TTC549 (cell line): ENCODE results near the gene PPM1L.
A peak's percentile ranks its signal among the peaks of the same experiment; 100 is the strongest.
"Not testable (repeated sequence)": the region's sequence is repeated elsewhere in the genome, so short reads cannot be mapped to it uniquely, and the experiment has no call there.

Experiments used
- FAIRE-seq: peaks from 2 replicates; lab custom pipeline; 2012; peaks lifted over from hg19 to GRCh38; lab: Jason Lieb, UNC

The PPM1L gene

GRCh38 chr3:160935413-160936095 lies 179.5 kb downstream of the PPM1L start:
- FAIRE-seq: no peak

GRCh38 chr3:160941885-160942494 lies 186.0 kb downstream of the PPM1L start:
- FAIRE-seq: peak; percentile 3

- FAIRE-seq: no peak
Measured at GRCh38 chr3:160943996-160944395, 188.0 kb downstream of the PPM1L start.

GRCh38 chr3:160945336-160945735 lies 189.3 kb downstream of the PPM1L start:
- FAIRE-seq: no peak

GRCh38 chr3:160948273-160948672 lies 192.2 kb downstream of the PPM1L start:
- no peak for FAIRE-seq

GRCh38 chr3:160949460-160949859 lies 193.4 kb downstream of the PPM1L start:
- FAIRE-seq: no peak

GRCh38 chr3:160950542-160950941 lies 194.5 kb downstream of the PPM1L start:
- FAIRE-seq: no peak

GRCh38 chr3:160950954-160951353 lies 194.9 kb downstream of the PPM1L start:
- FAIRE-seq: no peak

GRCh38 chr3:160951642-160952487 lies 195.8 kb downstream of the PPM1L start:
- FAIRE-seq: no peak

- FAIRE-seq: no peak
Measured at GRCh38 chr3:160953686-160954085, 197.7 kb downstream of the PPM1L start.

- FAIRE-seq: no peak
Measured at GRCh38 chr3:160956785-160957184, 200.8 kb downstream of the PPM1L start.

- no peak for FAIRE-seq
Measured at GRCh38 chr3:160960568-160960967, 204.5 kb downstream of the PPM1L start.

- no peak for FAIRE-seq
Measured at GRCh38 chr3:160963949-160964348, 207.9 kb downstream of the PPM1L start.

- FAIRE-seq: no peak
Measured at GRCh38 chr3:160968761-160969160, 212.7 kb downstream of the PPM1L start.

- no peak for FAIRE-seq
Measured at GRCh38 chr3:160973067-160973809, 217.2 kb downstream of the PPM1L start.

- FAIRE-seq: no peak
Measured at GRCh38 chr3:160977773-160978172, 221.7 kb downstream of the PPM1L start.

- no peak for FAIRE-seq
Measured at GRCh38 chr3:160980740-160981139, 224.7 kb downstream of the PPM1L start.

- FAIRE-seq: no peak
Measured at GRCh38 chr3:160981217-160981938, 225.3 kb downstream of the PPM1L start.

GRCh38 chr3:160982491-160982890 lies 226.5 kb downstream of the PPM1L start:
- FAIRE-seq: no peak

- FAIRE-seq: not testable (repeated sequence)
Measured at GRCh38 chr3:160983900-160984299, 227.9 kb downstream of the PPM1L start.

- no peak for FAIRE-seq
Measured at GRCh38 chr3:160986069-160986468, 230.0 kb downstream of the PPM1L start.
